Endothelial cell (in vitro differentiated cells): ENCODE data around the gene FAM20C. TPM values are rescaled to one million over a fixed set of nuclear protein-coding genes. Genes with fewer than 3 reads are reported as not detected.

Experiments used
- DNase-seq: peaks from one replicate; pipeline ENCODE4 v3.0.0; 2021; ENCODE audit warnings: low spot score
- H3K27ac Mint-ChIP-seq: one replicate; pipeline ENCODE4 v1.8.0; 2021; ENCODE audit warnings: mixed read lengths, inconsistent platforms; ENCODE audit not compliant: unreplicated experiment
- H3K27me3 Mint-ChIP-seq: one replicate; pipeline ENCODE4 v1.8.0; 2021; ENCODE audit warnings: mild to moderate bottlenecking, moderate library complexity, mixed read lengths, inconsistent platforms; ENCODE audit not compliant: unreplicated experiment
- H3K36me3 Mint-ChIP-seq: one replicate; pipeline ENCODE4 v1.8.0; 2021; ENCODE audit warnings: mild to moderate bottlenecking, low read depth, mixed read lengths, inconsistent platforms; ENCODE audit not compliant: unreplicated experiment
- H3K4me1 Mint-ChIP-seq: one replicate; pipeline ENCODE4 v1.8.0; 2021; ENCODE audit warnings: mild to moderate bottlenecking, mixed read lengths, inconsistent platforms; ENCODE audit not compliant: unreplicated experiment
- H3K4me3 Mint-ChIP-seq: one replicate; pipeline ENCODE4 v1.8.0; 2021; ENCODE audit warnings: mild to moderate bottlenecking, mixed read lengths, inconsistent platforms; ENCODE audit not compliant: unreplicated experiment
- H3K9me3 Mint-ChIP-seq: one replicate; pipeline ENCODE4 v1.8.0; 2021; ENCODE audit warnings: mixed read lengths, inconsistent platforms; ENCODE audit not compliant: unreplicated experiment
- CTCF ChIP-seq: fragments of 200-600 bp; sonication (generic); IDR thresholded peaks from one replicate; pipeline ENCODE4 v1.5.0; 2021; ENCODE audit warnings: antibody characterized with exemption; ENCODE audit not compliant: unreplicated experiment
- total RNA-seq: library from RNA; stranded (reverse); fragmentation: NEBNext Ultra II Directional; extraction: Animal tissue kit (Norgen Biotek cat#: 25700); gene quantifications from one replicate; pipeline ENCODE4 v1.2.1, GENCODE V29; 2021; ENCODE audit not compliant: unreplicated experiment

The FAM20C gene
- total RNA-seq, 1 donor from 2014 or later = 3.1 TPM

- Mint-ChIP-seq H3K4me3 (no peak overlapping the region), H3K36me3 (peaks cover 30% of the 10 kb centered on the region), H3K27ac (no peak overlapping the region), H3K27me3 (peaks cover 23% of the 10 kb centered on the region), H3K4me1 (no peaks in the 10 kb centered on the region), H3K9me3 (peaks cover 13% of the 10 kb centered on the region)
- DNase-seq = no peak
- no peak for TF ChIP-seq CTCF
Measured at GRCh38 chr7:259751-260405, 67.5 kb downstream of the FAM20C start.

- H3K27me3 Mint-ChIP-seq = peaks cover 29% of the 10 kb centered on the region
- no peak overlapping the region for H3K4me3 Mint-ChIP-seq
- H3K9me3 Mint-ChIP-seq = peaks cover 11% of the 10 kb centered on the region
Measured at GRCh38 chr7:260441-261281, 68.3 kb downstream of the FAM20C start.

GRCh38 chr7:261341-262250 is 69.2 kb downstream of the FAM20C start:
- no peak for DNase-seq

More at GRCh38 chr7:260441-261281, 68.3 kb downstream of the FAM20C start:
- TF ChIP-seq CTCF = no peak
- Mint-ChIP-seq H3K4me1 (no peaks in the 10 kb centered on the region), H3K27ac (no peak overlapping the region), H3K36me3 (peaks cover 24% of the 10 kb centered on the region)
- no peak for DNase-seq

GRCh38 chr7:262251-262572 is 69.8 kb downstream of the FAM20C start:
- Mint-ChIP-seq H3K36me3 (peaks cover 24% of the 10 kb centered on the region), H3K27me3 (peaks cover 29% of the 10 kb centered on the region), H3K4me3 (peak overlapping the region; percentile 81), H3K4me1 (no peaks in the 10 kb centered on the region), H3K27ac (peak overlapping the region; percentile 78), H3K9me3 (peaks cover 11% of the 10 kb centered on the region)
- DNase-seq = no peak
- no peak for TF ChIP-seq CTCF

More at GRCh38 chr7:261341-262250, 69.2 kb downstream of the FAM20C start:
- H3K4me3 Mint-ChIP-seq = peak overlapping the region; percentile 42
- peaks cover 11% of the 10 kb centered on the region for H3K9me3 Mint-ChIP-seq
- no peak for TF ChIP-seq CTCF
- no peak overlapping the region for H3K27ac Mint-ChIP-seq
- peaks cover 24% of the 10 kb centered on the region for H3K36me3 Mint-ChIP-seq
- H3K27me3 Mint-ChIP-seq = peaks cover 29% of the 10 kb centered on the region
- no peaks in the 10 kb centered on the region for H3K4me1 Mint-ChIP-seq
